ENCODE measurements around the gene EPS8L3. TPM values are rescaled to one million over a fixed set of nuclear protein-coding genes. Genes with fewer than 3 reads are reported as not detected.

The EPS8L3 gene
- polyA plus RNA-seq, 1 donor (not counting 4 experiments of a cell fraction or from before 2014, with no cell fraction given): not detected

DNA sequence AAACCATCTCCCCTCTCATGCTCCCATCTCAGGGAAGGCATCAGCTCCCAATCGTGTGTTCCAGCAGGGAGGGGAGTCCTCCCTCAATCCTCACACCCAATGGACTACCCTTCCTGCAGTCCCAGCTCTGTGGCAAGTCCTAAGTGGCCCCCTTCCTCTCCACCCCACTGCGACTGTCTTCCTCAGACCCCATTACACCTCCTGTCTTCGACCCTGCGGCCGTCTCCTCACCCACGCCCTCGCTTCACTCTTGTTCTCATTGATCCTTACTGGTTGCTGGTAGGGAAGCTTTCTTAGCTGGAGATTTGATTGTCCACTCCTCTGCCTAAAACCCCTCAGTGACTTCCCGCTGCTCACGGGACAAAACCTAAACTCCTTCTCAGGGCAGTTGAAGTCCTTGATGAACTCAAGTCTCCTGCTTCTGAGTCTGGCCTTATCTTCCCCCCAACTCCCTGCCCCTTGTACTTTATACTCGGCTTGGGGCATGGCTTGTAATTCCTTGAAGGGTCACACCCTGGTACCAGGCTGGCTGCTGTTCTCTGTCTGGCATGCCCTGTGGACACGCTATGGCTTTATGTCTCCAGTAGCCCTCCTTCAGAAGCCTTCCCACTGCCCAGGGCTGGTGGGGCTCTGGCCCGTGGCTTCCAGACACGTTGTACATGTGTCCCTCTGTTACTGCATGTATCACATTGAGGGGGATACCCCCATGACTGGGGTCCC is 2.3 kb upstream of the EPS8L3 start:
- FAIRE-seq (no peak), DNase-seq (ENCODE audit: low read depth, low spot score) (no peak)
- Histone ChIP-seq H3K36me3 (ENCODE audit: control insufficient read depth in 2 of 2, extremely low read depth in 1 of 2, insufficient read depth in 2 of 2, low read length in 2 of 2) (no peaks in the 10 kb centered on the region), H3K4me2 (ENCODE audit: control insufficient read depth, extremely low read depth, insufficient read depth, low read depth, low read length) (no peak overlapping the region), H2AFZ (ENCODE audit: control insufficient read depth, low read length) (no peak overlapping the region), H3K9me1 (ENCODE audit: control insufficient read depth, extremely low read depth, insufficient read depth, low read length) (no peaks in the 10 kb centered on the region), H3K9ac (ENCODE audit: control insufficient read depth, extremely low read depth, insufficient read depth, low read length) (no peak overlapping the region), H3K27ac (ENCODE audit: control insufficient read depth, insufficient read depth, low read length) (no peak overlapping the region), H3K4me3 (ENCODE audit: control insufficient read depth in 2 of 3, extremely low read depth in 1 of 3, insufficient read depth in 2 of 3, low read depth in 1 of 3, low read length in 3 of 3) (no peak overlapping the region), H3K9me3 (ENCODE audit: control insufficient read depth, low read depth, low read length) (no peaks in the 10 kb centered on the region), H3K4me1 (ENCODE audit: control insufficient read depth, extremely low read depth, insufficient read depth, low read length) (no peaks in the 10 kb centered on the region), H4K20me1 (ENCODE audit: control insufficient read depth, extremely low read depth, insufficient read depth, low read length) (no peaks in the 10 kb centered on the region), H3K27me3 (ENCODE audit: control insufficient read depth, extremely low read depth, insufficient read depth, low read length) (peaks cover 4% of the 10 kb centered on the region), H3K79me2 (ENCODE audit: control insufficient read depth, insufficient read depth, low read length) (no peaks in the 10 kb centered on the region)
- no peak for TF ChIP-seq EZH2 (IDR thresholded peaks at IDR 0.05; ENCODE audit: low read length)
- TF ChIP-seq, protein P1, sequence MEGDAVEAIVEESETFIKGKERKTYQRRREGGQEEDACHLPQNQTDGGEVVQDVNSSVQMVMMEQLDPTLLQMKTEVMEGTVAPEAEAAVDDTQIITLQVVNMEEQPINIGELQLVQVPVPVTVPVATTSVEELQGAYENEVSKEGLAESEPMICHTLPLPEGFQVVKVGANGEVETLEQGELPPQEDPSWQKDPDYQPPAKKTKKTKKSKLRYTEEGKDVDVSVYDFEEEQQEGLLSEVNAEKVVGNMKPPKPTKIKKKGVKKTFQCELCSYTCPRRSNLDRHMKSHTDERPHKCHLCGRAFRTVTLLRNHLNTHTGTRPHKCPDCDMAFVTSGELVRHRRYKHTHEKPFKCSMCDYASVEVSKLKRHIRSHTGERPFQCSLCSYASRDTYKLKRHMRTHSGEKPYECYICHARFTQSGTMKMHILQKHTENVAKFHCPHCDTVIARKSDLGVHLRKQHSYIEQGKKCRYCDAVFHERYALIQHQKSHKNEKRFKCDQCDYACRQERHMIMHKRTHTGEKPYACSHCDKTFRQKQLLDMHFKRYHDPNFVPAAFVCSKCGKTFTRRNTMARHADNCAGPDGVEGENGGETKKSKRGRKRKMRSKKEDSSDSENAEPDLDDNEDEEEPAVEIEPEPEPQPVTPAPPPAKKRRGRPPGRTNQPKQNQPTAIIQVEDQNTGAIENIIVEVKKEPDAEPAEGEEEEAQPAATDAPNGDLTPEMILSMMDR (optimal IDR thresholded peaks at IDR 0.05 in 1 of 3, IDR thresholded peaks at IDR 0.05 in 1 of 3, conservative IDR thresholded peaks at IDR 0.05 in 1 of 3; ENCODE audit: extremely low read depth in 1 of 3, insufficient read depth in 2 of 3, low read length in 3 of 3): no peak
- dilution Hi-C loops (cut with MboI; ENCODE audit: extremely low pct_ligation_motif_present, low sequenced_read_pairs): no loop called here

DNA sequence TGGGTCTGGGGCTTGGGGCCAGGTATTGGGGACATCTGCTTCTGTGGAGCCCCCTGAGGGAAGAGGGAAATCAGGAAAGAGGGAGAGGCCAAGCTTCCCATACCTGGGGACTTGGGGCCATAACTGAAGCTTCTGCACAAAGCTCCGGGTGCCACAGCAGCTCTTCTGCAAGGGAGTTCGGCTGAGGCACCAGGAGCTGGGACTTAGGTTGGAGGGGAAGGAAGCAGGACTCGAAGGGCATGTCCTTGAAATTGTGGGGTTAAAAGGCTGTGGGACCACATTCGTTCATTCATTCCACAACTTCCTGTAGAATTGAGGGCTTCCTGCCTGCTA is 1.7 kb upstream of the EPS8L3 start:
- DNase-seq (ENCODE audit: low read depth, low spot score) (no peak), FAIRE-seq (no peak)
- dilution Hi-C loops (cut with MboI; ENCODE audit: extremely low pct_ligation_motif_present, low sequenced_read_pairs): no loop called here
- H3K36me3 ChIP-seq (ENCODE audit: control insufficient read depth in 2 of 2, extremely low read depth in 1 of 2, insufficient read depth in 2 of 2, low read length in 2 of 2): no peaks in the 10 kb centered on the region
- H3K9ac ChIP-seq (ENCODE audit: control insufficient read depth, extremely low read depth, insufficient read depth, low read length): no peak overlapping the region
- peaks cover 4% of the 10 kb centered on the region for H3K27me3 ChIP-seq (ENCODE audit: control insufficient read depth, extremely low read depth, insufficient read depth, low read length)
- H3K9me3 ChIP-seq (ENCODE audit: control insufficient read depth, low read depth, low read length): no peaks in the 10 kb centered on the region
- no peak overlapping the region for H3K27ac ChIP-seq (ENCODE audit: control insufficient read depth, insufficient read depth, low read length)
- H3K4me2 ChIP-seq (ENCODE audit: control insufficient read depth, extremely low read depth, insufficient read depth, low read depth, low read length): no peak overlapping the region
- H3K9me1 ChIP-seq (ENCODE audit: control insufficient read depth, extremely low read depth, insufficient read depth, low read length): no peaks in the 10 kb centered on the region
- no peaks in the 10 kb centered on the region for H3K4me1 ChIP-seq (ENCODE audit: control insufficient read depth, extremely low read depth, insufficient read depth, low read length)
- no peaks in the 10 kb centered on the region for H4K20me1 ChIP-seq (ENCODE audit: control insufficient read depth, extremely low read depth, insufficient read depth, low read length)
- no peak overlapping the region for H2AFZ ChIP-seq (ENCODE audit: control insufficient read depth, low read length)
- H3K4me3 ChIP-seq (ENCODE audit: control insufficient read depth in 2 of 3, extremely low read depth in 1 of 3, insufficient read depth in 2 of 3, low read depth in 1 of 3, low read length in 3 of 3): no peak overlapping the region
- TF ChIP-seq, protein P1 (optimal IDR thresholded peaks at IDR 0.05 in 1 of 3, IDR thresholded peaks at IDR 0.05 in 1 of 3, conservative IDR thresholded peaks at IDR 0.05 in 1 of 3; ENCODE audit: extremely low read depth in 1 of 3, insufficient read depth in 2 of 3, low read length in 3 of 3): no peak
- no peak for TF ChIP-seq EZH2 (IDR thresholded peaks at IDR 0.05; ENCODE audit: low read length)
- H3K79me2 ChIP-seq (ENCODE audit: control insufficient read depth, insufficient read depth, low read length): no peaks in the 10 kb centered on the region

All from keratinocyte (primary cell).